DOHH2 (cell line): ENCODE data around the gene POLDIP2.

Experiments
- H3F3A ChIP-seq: fragments of 200-600 bp; sonication (generic), shearing (Covaris generic); 2 replicates; pipeline ENCODE4 v1.6.0; 2016; ENCODE audit warnings: antibody characterized with exemption, mild to moderate bottlenecking; ENCODE audit not compliant: control insufficient read depth, insufficient read depth
- H3K27ac ChIP-seq: fragments of 200-600 bp; sonication (generic); 2 replicates; pipeline ENCODE4 v1.5.1; 2014; ENCODE audit warnings: low read depth, mild to moderate bottlenecking, low read length, moderate library complexity
- H3K27me3 ChIP-seq: fragments of 200-600 bp; sonication (generic); 2 replicates; pipeline ENCODE4 v1.6.1; 2014; ENCODE audit warnings: mild to moderate bottlenecking, low read length, mixed read lengths; ENCODE audit not compliant: control insufficient read depth
- H3K36me3 ChIP-seq: fragments of 200-600 bp; sonication (generic); 2 replicates; pipeline ENCODE4 v1.6.1; 2014; ENCODE audit warnings: mild to moderate bottlenecking, low read length, moderate library complexity, mixed read lengths; ENCODE audit not compliant: control insufficient read depth
- H3K4me1 ChIP-seq: fragments of 200-600 bp; sonication (generic); 2 replicates; pipeline ENCODE4 v1.6.1; 2014; ENCODE audit warnings: mild to moderate bottlenecking, low read length, mixed read lengths; ENCODE audit not compliant: control insufficient read depth
- H3K4me2 ChIP-seq: fragments of 200-600 bp; sonication (generic); 2 replicates; pipeline ENCODE4 v1.6.0; 2014; ENCODE audit warnings: mild to moderate bottlenecking, low read length, moderate library complexity
- H3K4me3 ChIP-seq: fragments of 200-600 bp; sonication (generic); 2 replicates; pipeline ENCODE4 v1.5.1; 2014; ENCODE audit warnings: mild to moderate bottlenecking, low read length, mixed read lengths
- H3K79me2 ChIP-seq: fragments of 200-600 bp; sonication (generic); 2 replicates; pipeline ENCODE4 v1.6.1; 2014; ENCODE audit warnings: mild to moderate bottlenecking, low read length, mixed read lengths; ENCODE audit not compliant: control insufficient read depth
- H3K9me2 ChIP-seq: fragments of 200-600 bp; sonication (generic); replicated peaks from 2 replicates; pipeline ENCODE4 v1.6.1; 2014; ENCODE audit warnings: mild to moderate bottlenecking, low read length, mixed read lengths; ENCODE audit not compliant: control insufficient read depth
- H3K9me3 ChIP-seq: fragments of 200-600 bp; sonication (generic); 2 replicates; pipeline ENCODE4 v1.6.1; 2014; ENCODE audit warnings: antibody characterized with exemption, low read length, mixed read lengths; ENCODE audit not compliant: control insufficient read depth, insufficient read depth
- H4K20me1 ChIP-seq: fragments of 200-600 bp; sonication (generic); 2 replicates; pipeline ENCODE4 v1.6.0; 2014; ENCODE audit warnings: low read depth, mild to moderate bottlenecking, antibody characterized with exemption, low read length, moderate library complexity; ENCODE audit not compliant: control insufficient read depth, insufficient read depth
- CTCF ChIP-seq: fragments of 200-600 bp; sonication (generic); IDR thresholded peaks from one replicate; pipeline ENCODE4 v1.5.1; 2014; ENCODE audit warnings: antibody characterized with exemption, mild to moderate bottlenecking, low read depth, low read length; ENCODE audit not compliant: poor library complexity, severe bottlenecking
- EZH2phosphoT487 ChIP-seq: fragments of 200-600 bp; sonication (generic); IDR thresholded peaks from 2 replicates; pipeline ENCODE4 v1.6.1; 2017; ENCODE audit warnings: borderline replicate concordance, mild to moderate bottlenecking, antibody characterized with exemption, low read length, moderate library complexity, mixed read lengths

The POLDIP2 gene

GRCh38 chr17:28346746-28347246 is 10.5 kb downstream of the POLDIP2 start:
- H3K27me3 ChIP-seq: no peaks in the 10 kb centered on the region
- H3K4me1 ChIP-seq: peaks cover 3% of the 10 kb centered on the region; the same call in 1 of the 2 replicates
- H3K4me3 ChIP-seq: no peak overlapping the region
- H3K79me2 ChIP-seq: no peaks in the 10 kb centered on the region
- H3K27ac ChIP-seq: no peak overlapping the region
- no peak overlapping the region for H3K4me2 ChIP-seq
- no peaks in the 10 kb centered on the region for H4K20me1 ChIP-seq
- no peak for TF ChIP-seq EZH2phosphoT487
- TF ChIP-seq CTCF: no peak
- H3K36me3 ChIP-seq: peaks cover 89% of the 10 kb centered on the region
- peaks cover 7% of the 10 kb centered on the region; the same call in 1 of the 2 replicates for H3F3A ChIP-seq
- no peaks in the 10 kb centered on the region for H3K9me3 ChIP-seq
- no peaks in the 10 kb centered on the region for H3K9me2 ChIP-seq

GRCh38 chr17:28346199-28346580 is 11.1 kb downstream of the POLDIP2 start:
- Histone ChIP-seq H3K9me3 (no peaks in the 10 kb centered on the region), H3K4me3 (no peak overlapping the region), H3K27me3 (no peaks in the 10 kb centered on the region), H3K27ac (no peak overlapping the region), H4K20me1 (no peaks in the 10 kb centered on the region), H3F3A (peaks cover 7% of the 10 kb centered on the region; the same call in 1 of the 2 replicates), H3K9me2 (no peaks in the 10 kb centered on the region), H3K79me2 (no peaks in the 10 kb centered on the region), H3K4me2 (no peak overlapping the region), H3K4me1 (peaks cover 3% of the 10 kb centered on the region; the same call in 1 of the 2 replicates), H3K36me3 (peaks cover 89% of the 10 kb centered on the region)
- TF ChIP-seq CTCF: no peak
- TF ChIP-seq EZH2phosphoT487: no peak

DNA sequence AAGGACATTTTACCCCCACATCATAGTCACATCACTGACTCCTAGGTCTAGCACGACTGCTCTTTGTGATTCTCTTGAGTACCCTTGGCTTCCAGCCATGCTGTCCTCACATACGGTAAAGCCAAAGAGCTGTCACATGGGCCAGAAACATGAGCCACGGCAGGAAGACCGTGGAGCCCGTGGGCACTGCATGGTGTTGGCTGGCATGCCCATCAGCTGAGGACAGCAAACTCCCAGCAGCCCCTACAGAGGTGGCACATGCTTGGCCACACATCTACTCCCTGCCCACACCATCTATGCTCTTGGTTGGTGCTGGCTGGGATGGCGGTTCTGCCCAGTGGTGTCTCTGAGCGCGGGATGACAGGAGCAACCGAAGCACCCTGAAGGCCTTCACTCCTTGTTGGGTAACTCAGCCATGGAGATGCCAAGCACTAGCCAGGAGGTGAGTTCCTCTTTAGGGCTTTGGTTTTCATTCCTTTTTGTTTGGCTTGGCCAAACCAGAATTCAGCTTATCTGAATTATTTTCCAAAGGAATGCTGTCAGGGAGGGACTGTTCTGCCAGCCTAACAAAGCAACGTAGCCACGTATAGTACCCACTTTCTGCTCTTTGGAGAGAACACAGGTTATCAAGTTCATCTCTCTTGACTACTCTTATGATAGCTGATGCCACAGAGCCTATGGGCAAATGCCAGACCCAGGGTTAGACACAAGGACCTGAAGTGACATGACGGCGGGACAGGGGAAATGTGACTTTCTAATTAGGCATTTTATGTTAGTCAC is 11.7 kb downstream of the POLDIP2 start:
- no peaks in the 10 kb centered on the region for H4K20me1 ChIP-seq
- H3K36me3 ChIP-seq: peaks cover 84% of the 10 kb centered on the region

More for the DNA sequence above, 11.7 kb downstream of the POLDIP2 start:
- H3K27ac ChIP-seq: no peak overlapping the region
- H3K4me1 ChIP-seq: peaks cover 3% of the 10 kb centered on the region; the same call in 1 of the 2 replicates
- peaks cover 7% of the 10 kb centered on the region; the same call in 1 of the 2 replicates for H3F3A ChIP-seq
- H3K9me2 ChIP-seq: no peaks in the 10 kb centered on the region
- no peak overlapping the region for H3K4me2 ChIP-seq
- TF ChIP-seq EZH2phosphoT487 (no peak), CTCF (no peak)
- H3K27me3 ChIP-seq: no peaks in the 10 kb centered on the region
- H3K79me2 ChIP-seq: no peaks in the 10 kb centered on the region
- no peak overlapping the region for H3K4me3 ChIP-seq
- H3K9me3 ChIP-seq: no peaks in the 10 kb centered on the region
